Testis (tissue), 2 donors: ENCODE results near the gene STX4.

ENCODE experiments used
- POLR2A ChIP-seq: fragments of 450-650 bp; IDR thresholded peaks from one replicate; pipeline ENCODE4 v1.6.1; 2017; ENCODE audit warnings: antibody characterized with exemption, mild to moderate bottlenecking, moderate library complexity
- TF ChIP-seq, protein P1 (sequence below), 3 experiments: fragments of 450-650 bp in 2 of 3; fragments of 200-600 bp in 1 of 3; sonication (generic) in 1 of 3; IDR thresholded peaks; one replicate each; pipeline ENCODE4 v1.5.1; 2016 to 2019; ENCODE audit warnings: antibody characterized with exemption in 3 of 3, mild to moderate bottlenecking in 2 of 3, moderate library complexity in 1 of 3

DNA sequence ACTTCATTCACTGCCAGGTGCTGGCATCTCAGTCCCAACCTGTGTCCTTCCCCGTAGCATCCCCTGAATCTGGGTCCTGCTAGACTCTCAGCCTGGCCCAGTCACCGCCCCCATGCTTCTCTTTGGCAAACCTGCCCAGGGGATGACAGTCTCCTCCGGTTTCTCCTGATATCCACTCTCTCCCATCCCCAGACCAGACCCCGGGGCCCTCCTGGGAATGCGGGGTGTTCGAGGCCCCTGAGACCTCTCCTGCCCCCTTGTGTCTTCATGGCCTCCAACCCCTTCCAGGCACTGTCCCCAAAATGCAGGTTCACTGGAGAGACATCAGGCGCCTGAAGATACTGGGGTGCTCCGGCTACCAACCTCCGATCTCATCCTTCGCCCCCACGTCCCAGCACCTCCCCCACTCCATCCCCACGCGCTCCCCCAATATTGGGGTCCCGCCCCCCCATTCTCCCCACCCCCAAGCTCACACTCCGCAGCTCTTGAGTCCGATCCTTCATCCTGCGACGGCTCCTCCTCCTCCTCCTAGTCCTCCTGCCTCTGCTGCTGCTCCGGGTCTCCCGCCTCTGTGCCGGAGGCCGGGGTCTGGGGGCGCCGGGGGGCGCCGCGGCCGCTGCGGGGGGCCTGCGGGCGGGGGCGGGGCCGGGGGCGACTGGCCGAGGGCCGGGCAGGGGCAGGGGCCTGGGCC lies 23.3 kb upstream of the STX4 start:
- TF ChIP-seq POLR2A: no peak
- TF ChIP-seq, protein P1, sequence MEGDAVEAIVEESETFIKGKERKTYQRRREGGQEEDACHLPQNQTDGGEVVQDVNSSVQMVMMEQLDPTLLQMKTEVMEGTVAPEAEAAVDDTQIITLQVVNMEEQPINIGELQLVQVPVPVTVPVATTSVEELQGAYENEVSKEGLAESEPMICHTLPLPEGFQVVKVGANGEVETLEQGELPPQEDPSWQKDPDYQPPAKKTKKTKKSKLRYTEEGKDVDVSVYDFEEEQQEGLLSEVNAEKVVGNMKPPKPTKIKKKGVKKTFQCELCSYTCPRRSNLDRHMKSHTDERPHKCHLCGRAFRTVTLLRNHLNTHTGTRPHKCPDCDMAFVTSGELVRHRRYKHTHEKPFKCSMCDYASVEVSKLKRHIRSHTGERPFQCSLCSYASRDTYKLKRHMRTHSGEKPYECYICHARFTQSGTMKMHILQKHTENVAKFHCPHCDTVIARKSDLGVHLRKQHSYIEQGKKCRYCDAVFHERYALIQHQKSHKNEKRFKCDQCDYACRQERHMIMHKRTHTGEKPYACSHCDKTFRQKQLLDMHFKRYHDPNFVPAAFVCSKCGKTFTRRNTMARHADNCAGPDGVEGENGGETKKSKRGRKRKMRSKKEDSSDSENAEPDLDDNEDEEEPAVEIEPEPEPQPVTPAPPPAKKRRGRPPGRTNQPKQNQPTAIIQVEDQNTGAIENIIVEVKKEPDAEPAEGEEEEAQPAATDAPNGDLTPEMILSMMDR (IDR thresholded peaks at IDR 0.05): no peak
